SHP77 (cell line): ENCODE results near the gene MAPK8IP3.
"Not testable (repeated sequence)": the region's sequence is repeated elsewhere in the genome, so short reads cannot be mapped to it uniquely, and the experiment has no call there.

Experiments used
- DNase-seq, 2 experiments: peaks; one replicate each; lab custom pipeline; 2025; lab: John Stamatoyannopoulos, UW

Gene MAPK8IP3

DNA sequence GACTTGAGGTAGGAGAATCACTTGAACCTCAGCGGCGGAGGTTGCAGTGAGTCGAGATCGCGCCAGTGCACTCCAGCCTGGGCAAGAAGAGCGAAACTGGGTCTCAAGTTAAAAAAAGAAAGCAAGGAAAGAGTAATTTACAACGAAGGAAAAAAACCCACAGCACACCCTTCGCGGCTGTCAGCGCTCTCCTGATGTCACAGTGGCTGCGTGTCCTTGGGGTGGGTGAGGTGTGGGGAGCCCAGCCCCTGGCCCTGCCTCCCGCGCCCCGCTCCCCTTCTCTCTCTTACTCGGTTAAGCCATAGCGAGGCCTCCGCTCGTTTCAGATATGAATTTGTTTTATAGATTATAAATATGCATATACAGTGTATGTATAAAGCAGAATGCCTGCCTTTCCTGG, 28.7 kb upstream of the MAPK8IP3 start:
- DNase-seq: no peak

GRCh38 chr16:1677942-1678499, 28.0 kb upstream of the MAPK8IP3 start, which contains the start of gene JPT2:
Gene JPT2 (plus strand): TSS chr16:1678279. CDS start chr16:1678313, 34 bp downstream.
- DNase-seq: peak; percentile 94 to 96

DNA sequence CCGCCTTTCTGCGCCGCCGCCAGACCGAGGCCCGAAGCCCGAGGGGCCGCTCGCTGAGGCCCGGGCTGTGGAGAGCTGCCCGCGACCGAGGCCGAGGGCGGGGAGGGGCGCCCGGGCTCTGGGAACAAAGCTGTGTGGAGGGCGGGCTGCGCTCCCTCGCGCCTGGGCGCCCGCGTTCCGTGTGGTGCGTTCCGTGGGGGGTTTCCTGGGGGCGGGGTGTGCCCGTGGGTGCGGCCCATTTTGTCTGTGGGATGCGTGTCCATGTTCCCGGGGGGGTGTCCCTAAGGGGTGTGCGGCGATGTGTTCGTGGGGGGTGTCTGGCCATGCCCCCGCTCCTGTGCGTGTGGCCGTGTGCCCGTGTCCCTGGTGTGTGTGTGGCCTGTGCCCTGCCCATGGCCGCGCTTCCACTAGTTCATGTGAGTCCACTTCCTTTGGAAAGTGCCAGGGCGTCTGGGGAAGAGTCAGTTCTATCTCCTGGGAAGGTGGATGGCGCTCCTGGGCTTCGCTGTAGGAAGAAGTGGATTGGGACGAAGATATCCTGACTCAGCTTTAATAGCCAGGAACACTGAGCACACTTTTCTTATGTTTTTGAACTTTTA, 27.4 kb upstream of the MAPK8IP3 start:
- DNase-seq: peak in 1 of 2 experiments; percentile 19

DNA sequence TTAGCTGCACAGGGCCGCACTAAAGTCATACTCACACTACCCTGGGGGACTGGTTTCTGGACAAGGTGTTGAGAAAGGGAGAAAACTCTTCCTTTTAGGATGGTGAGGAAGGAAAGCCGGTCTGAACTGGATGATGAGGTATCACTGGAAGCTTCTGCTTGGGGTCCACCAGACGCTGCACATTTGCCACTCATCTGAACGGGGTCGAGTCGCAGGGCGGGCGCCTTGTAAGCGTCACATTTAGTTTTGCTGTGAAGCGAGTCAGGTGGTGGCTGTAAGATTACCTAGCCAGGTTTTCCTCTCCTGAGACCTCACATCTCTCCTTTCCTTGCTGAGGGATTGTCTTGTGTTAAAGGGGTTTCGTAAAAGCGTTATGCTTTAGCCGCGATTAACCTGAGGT, 25.6 kb upstream of the MAPK8IP3 start:
- DNase-seq: no peak

DNA sequence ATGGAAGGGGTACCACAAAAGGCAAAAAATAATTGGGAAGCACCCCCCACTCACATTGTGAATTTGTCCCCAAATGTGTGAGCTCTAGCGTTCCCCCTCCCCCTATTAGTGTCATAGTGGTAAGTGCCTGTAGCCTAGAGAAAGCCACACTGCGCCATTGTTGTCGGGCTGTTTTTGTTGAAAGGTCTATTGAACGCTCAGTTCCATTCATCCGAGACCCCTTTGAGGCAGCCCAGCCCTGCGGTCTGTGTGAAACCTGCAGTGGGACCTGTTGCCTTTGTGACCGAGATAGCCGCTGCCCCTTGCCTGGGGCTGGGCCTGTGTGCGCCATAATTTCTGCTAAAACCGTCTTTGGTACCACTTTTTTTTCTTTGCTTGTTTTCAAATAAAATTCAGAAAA, 25.0 kb upstream of the MAPK8IP3 start:
- no peak for DNase-seq

GRCh38 chr16:1687427-1688316, 18.3 kb upstream of the MAPK8IP3 start:
- DNase-seq: no peak

DNA sequence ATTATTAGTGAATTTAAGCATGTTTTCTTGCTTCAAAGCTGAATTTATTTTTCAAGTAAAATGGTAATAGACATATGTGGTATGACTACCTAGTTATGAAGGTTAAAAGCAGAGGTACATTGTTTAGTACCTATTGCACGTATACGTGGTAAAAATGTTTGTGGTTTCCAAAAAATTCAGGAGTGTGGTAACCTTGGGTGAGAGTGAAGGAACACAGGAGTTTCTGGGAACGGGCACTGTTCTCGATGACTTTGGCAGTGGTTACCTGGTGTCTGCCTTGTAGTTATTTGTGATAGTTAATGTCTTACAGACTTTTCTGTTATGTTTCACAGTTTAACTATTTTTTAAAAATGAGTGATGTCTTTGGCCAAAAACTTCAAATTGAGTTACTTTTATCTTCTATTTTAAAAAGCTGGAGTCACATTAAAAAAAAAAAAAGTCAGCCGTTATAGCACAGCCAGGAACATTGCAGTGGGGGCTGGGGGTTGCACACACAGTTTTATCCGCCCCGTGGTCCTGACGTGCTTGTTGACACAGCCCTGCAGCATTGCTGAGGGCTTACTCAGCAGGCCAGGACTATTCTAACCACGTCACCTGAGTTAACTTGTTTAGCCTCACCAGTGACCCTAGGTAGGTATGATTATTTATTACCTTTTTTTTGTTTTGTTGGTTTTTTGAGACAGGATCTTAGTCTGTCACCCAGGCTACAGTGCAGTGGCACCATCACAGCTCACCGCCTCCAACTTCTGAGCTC, 17.0 kb upstream of the MAPK8IP3 start:
- no peak for DNase-seq

DNA sequence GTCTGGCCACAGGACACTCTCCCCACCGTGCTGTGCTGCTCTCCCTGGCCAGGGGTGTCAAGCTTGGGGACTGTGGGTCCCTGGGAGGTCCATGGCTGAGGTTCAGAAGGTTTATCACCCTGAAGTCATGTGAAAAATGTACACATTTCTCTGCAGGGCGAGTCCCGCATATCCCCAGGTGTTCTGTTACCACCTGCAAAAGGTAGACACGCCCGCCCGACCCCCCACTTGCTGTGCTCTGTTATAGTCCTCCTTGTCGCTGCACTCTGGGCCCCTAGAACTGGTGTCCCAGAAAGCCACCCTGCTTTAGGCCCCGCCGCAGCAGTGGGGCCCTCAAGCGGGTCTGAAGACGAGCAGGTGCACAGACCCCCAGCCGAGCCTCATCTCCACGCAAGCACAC, 16.1 kb upstream of the MAPK8IP3 start:
- no peak for DNase-seq

DNA sequence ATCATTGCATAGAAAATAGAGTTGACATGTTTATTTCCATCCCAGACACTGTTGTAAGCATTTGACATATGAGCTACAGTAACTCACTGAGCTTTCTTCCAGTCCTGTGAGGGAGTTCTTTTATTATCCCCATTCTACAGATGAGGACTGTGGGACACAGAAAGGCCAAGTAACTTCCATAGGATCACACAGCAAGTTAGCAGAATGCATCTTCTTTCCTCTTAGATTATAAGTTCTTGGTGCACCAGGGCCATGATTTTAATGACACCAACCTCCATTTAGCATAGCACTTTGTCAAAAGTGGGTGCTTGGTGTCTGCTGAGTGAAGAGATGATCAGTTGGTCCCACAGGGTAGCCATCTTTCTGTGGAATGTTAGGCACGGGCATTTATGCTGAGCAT, 15.2 kb upstream of the MAPK8IP3 start:
- no peak for DNase-seq

GRCh38 chr16:1691276-1691675, 14.7 kb upstream of the MAPK8IP3 start:
- no peak for DNase-seq

GRCh38 chr16:1691956-1692355, 14.0 kb upstream of the MAPK8IP3 start:
- no peak for DNase-seq

GRCh38 chr16:1696863-1697262, 9.1 kb upstream of the MAPK8IP3 start:
- no peak for DNase-seq

DNA sequence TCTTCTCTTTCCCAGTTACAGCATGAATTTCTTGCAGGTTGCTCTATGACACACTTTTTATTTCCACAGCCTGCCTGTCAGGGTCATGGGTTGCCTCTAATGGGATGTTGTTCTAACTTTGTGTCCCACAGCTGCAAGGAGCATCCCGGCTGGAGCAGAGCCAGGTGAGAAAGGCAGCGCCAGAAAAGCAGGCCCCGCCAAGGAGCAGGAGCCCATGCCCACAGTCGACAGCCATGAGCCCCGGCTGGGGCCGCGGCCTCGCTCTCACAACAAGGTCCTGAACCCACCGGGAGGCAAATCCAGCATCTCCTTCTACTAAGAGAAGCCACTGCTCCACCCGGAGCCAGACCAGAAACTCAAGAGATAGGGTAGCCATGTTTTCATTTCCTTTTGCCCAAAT, 7.3 kb upstream of the MAPK8IP3 start:
- DNase-seq: no peak

DNA sequence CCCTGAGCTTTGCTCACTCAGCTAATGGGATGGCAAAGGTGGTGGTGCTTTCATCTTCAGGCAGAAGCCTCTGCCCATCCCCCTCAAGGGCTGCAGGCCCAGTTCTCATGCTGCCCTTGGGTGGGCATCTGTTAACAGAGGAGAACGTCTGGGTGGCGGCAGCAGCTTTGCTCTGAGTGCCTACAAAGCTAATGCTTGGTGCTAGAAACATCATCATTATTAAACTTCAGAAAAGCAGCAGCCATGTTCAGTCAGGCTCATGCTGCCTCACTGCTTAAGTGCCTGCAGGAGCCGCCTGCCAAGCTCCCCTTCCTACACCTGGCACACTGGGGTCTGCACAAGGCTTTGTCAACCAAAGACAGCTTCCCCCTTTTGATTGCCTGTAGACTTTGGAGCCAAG, 5.7 kb upstream of the MAPK8IP3 start:
- DNase-seq: no peak

GRCh38 chr16:1701216-1701878, 4.6 kb upstream of the MAPK8IP3 start:
- DNase-seq: no peak

DNA sequence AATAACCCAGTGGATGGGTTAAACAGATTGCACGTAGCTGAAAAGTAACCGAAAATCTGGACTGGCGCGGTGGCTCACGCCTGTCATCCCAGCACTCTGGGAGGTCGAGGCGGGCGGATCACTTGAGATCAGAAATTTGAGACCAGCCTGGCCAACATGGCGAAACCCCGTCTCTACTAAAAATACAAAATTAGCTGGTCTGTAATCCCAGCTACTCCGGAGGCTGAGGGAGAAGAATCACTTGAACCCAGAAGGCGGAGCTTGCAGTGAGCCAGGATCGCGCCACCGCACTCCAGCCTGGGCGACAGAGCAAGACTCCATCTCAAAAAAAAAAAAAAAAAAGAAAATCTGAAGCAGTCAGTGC, 689 bp upstream of the MAPK8IP3 start:
- not testable (repeated sequence) for DNase-seq

GRCh38 chr16:1706386-1707192, 594 bp downstream of the MAPK8IP3 start:
- DNase-seq: peak in 1 of 2 experiments; percentile 17

DNA sequence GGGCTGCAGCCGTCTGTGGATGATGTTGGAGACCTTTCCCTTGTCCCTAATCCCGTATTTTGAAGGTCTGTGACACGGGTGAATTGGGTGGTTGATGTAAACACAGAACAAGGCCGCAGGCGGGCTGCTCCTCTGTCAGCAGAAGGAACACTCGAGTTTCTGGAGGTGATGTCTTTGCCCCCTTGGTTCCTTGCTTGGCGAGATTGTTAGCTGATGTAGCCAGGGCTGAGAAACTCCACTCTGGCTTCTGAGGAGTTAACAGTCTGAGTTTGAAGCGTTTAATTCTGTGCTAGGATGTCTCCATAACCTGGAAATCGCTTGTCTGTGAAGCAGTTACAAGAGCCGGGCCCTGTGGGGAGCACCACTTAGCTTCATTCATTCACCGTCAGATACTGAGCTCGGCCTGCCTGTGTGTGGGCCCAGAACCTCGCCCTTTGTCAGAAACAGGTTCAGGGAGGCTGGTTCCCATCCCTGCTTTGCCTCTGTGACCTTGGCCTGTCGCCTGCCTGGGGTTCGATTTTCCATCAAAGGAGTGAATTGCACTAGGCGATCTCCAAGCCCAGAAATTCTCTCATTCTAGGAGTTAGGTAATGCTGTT, 1.3 kb downstream of the MAPK8IP3 start:
- no peak for DNase-seq

GRCh38 chr16:1708083-1708767, 2.2 kb downstream of the MAPK8IP3 start:
- DNase-seq: no peak

GRCh38 chr16:1708768-1709180, 2.8 kb downstream of the MAPK8IP3 start:
- DNase-seq: no peak
